Non-pigmented ciliary epithelial cell (primary cell): ENCODE measurements around the gene TESMIN.

Source experiments
- DNase-seq: peaks from one replicate; pipeline ENCODE4 v3.0.0-alpha.2; 2010; ENCODE audit warnings: low read depth

TESMIN gene

DNA sequence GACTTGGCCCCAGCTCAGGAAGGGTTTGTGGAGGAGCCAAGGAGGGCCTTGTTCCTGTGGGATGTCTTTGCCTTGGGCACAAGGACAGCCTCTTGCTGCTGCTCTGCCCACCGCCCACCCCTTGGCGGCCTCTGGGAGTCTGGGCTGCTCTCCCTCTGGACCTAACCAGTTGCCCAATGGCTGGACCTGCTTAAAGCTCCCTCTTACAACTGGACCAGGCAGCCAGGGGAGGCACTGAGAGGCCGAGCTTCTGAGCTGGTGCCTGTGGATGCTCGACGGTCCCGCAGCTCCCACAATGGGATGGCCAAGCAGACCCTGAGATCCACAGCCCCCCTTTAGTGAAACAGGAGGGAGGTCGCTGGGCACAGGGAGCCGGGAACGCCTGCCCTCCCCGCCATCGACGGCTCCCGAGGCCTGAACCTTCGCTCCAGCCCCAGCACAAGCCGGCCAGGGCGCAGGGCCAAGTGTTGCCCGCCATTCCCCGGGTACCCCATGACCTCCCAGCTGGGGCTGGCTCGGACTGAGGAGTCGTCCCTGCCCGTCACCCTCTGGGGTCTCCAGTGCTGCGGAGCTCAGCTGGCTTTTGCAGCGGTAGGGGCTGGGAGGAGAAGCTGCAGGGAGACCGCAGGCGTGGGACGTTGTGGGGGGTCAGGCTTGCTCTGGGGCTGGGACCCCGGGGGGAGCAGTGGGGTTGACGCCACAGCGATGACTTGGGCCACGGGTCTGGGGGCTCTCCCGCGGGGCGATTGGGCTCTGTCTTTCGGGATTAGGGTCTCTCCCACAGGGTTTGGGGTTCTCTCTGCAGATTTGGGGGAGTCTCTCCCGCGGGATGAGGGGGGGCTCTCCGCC is 67.6 kb downstream of the TESMIN start:
- no peak for DNase-seq

DNA sequence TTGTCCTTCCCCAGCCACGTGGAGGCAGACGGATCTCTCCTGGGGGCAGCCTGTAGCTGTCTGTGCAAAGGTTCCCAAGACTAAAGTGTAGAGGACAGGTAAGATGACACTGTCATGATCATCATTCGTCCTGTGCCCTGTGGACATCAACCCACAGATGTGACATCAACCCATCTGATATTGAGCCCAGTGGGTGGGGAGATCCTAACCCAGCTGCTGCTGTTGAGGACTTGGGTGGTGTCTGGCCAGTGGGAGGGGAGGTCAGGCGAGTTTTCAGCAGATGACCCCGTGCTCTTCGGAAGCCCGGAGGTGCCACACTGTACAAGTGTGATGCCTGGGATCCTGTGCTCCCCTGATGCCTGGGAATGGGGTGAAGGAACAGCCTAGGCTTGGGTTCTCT is 68.2 kb downstream of the TESMIN start:
- DNase-seq, result no peak

DNA sequence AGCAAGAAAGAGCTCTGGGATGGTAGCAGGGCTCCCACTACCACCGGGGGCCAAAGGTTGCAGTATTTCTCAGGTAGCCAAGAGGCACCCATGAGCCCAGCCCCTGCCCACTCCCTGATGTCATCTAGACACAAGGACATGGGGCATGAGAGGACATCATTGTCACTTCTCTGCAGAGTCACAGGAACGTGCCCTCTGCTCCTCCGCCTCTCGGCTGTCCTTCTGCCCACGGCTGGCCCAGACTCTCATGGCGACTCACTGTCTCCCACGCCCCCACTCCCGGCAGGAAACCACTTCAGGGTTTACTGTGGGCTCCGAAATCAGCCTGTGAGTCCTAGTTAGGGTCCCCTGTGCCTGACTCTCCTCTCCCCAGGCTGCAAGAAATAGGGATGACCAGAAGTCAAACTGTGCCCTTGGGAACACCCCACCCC is 68.8 kb downstream of the TESMIN start:
- no peak for DNase-seq

DNA sequence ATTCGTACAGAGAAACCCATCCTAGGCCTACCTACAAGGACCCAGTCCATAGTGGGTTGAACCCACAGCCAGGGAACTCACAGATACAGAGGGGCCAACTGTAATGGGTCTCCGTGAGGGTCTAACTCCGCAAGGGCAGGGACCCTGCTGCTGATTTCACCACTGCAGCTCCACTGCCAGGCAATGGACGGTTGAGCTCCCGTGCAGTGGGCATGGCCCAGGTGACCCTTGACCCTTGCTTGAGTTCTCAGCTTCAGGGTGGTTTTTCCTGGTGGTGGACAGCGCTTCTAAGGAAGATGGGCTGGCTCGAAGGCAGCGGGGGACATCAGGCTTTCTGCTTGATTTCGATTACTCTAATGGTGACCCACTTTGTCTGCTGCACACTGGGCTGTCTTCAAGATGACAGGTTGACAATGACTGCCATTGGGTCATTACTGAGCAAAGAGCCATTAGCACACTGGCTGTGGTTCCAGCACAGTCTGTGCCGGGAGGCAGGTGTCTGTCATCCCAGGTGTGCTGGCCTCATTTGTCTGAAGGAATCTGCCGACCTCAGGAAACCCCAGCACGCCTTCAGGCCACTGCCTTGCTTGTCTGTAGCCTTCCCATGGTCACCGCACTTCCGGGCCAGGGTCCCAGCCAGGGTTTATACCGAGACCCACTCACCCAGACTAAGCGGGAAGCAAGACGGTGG is 70.6 kb downstream of the TESMIN start:
- DNase-seq, result no peak

DNA sequence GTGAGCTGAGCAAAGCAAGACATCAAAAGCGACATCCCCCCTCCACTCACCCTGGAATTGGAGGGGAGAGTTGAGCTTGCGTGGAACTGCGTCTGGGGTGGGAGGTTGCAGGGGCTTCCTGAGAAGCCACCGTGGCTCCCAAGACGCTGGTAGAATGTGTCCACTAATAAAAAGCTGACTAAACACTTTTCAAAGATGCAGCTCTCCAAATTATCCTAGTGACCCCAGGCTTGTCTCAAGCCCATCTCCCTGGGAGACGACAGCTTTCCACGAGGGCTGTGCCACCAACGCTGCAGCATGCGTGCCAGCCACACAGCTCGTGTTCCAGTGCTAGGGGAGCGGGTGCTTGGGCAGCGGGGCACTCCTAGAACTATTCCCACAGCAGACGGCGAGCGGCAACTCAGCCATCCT is 73.3 kb downstream of the TESMIN start:
- no peak for DNase-seq

DNA sequence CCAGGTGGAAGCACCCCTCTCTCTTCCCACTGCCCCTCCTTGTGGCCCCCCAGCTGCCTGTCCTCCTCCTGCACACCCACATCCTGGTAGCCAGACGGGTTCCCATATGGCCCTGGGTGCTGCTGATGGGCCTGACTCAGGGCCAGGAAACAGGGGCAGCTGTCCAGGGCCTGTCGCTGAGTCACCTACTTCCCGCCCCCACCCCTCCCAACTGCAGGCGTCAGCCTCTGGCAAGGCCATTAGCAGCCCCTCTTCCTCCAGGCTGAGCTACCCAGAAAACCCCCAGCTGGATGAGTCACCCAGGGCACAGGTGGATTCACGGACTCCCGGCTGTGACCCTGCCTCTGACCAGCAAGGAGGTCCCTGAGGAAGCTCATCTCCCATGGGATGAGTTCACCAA is 73.9 kb downstream of the TESMIN start:
- DNase-seq, result peak; percentile 31

DNA sequence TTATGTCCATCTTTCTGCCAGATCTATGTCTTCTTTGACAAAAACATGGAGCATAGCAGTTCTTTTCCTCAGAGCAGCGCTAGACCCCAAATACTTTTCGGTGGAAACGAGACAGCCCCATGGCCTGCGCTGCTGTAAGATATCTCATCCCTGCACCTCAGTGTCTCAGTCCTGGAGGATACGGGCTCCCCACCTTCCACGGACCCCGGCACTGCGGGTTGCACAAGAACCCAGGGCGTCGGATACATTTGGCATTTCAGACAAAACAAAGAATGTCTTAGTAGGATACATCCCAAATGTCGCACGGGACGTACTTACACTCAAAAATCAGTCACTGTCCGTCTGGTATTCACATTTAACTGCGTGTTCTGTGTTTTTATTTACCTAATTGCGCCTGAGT is 76.9 kb downstream of the TESMIN start:
- no peak for DNase-seq

DNA sequence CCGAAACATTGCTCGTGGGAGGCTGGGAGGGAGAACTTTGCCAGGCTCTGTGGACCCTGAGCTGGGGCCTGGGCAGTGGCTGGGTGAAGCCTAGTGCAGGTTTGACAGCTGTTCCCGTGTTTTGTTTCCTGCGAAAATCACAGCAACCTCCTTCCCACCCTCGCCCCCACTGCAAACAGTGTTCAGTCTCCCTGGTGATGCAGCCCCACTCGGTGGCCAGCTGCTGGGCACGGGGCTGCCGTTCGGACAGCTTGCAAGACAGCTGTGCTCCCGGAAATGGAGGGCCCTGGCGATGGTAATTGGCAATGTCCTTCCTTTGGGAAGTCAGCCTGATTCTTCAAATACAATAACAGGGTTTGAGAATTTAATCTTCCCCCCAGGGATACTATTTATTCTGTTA is 77.3 kb downstream of the TESMIN start:
- no peak for DNase-seq

DNA sequence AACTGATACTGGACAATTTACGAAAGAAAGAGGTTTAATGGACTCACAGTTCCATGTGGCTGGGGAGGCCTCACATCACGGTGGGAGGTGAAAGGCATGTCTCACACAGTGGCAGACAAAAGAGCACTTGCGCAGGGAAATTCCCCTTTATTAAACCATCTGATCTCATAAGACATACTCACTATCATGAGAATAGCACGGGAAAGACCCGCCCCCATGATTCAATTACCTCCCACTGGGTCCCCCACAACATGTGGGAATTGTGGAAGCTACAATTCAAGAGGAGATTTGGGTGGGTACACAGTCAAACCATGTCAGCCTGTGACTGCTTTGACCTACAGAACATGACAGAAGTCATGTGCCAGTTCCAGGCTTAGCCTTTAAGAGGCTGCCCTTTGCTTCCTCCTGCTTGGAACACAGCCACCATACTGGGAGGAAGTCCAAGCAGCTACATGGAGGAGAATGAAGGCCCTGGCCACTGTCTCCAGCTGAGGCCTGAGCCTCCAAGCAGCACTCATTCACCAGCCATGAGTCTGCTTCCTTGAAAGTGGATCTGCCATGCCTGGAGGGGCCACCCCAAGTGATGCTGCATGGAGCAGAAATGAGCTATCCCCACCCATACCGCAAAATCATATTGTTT is 77.9 kb downstream of the TESMIN start:
- no peak for DNase-seq

DNA sequence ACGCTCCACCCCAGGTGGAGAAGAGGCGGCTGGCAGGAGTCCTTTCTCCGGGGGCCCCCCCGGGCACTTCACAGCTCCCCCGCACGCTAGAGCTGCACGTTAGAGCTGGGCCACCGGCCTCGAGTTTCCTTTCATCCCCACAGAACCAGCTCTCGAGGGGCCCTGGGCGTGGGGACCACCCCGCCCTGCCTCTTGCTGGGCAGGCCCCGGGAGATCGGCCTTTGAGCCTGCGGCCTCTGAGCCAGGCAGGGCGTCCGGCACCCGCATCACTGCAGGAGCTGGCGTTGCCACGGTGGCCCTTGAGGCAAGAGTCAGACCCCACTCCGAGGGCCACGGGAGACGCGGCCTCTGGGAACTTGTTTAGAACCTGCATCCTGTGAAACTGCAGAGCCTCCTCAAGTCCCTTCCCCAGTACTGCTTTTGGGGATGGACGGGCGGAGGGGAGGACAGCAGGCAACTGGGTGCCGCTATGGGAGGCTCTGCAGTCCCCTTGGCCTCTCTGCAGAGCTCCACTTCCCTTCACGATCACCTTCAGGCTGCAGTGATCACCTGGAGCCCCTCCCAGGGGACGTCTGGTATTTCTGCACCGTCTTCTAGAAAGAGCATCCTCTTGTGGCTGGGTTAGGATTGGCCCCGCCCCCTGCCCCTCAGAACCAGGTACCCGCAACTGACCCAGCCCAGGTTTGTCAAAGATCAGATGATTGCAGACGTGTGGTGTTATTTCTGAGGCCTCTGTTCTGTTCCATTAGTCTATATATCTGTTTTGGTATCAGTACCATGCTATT is 80.9 kb downstream of the TESMIN start:
- DNase-seq, result no peak

DNA sequence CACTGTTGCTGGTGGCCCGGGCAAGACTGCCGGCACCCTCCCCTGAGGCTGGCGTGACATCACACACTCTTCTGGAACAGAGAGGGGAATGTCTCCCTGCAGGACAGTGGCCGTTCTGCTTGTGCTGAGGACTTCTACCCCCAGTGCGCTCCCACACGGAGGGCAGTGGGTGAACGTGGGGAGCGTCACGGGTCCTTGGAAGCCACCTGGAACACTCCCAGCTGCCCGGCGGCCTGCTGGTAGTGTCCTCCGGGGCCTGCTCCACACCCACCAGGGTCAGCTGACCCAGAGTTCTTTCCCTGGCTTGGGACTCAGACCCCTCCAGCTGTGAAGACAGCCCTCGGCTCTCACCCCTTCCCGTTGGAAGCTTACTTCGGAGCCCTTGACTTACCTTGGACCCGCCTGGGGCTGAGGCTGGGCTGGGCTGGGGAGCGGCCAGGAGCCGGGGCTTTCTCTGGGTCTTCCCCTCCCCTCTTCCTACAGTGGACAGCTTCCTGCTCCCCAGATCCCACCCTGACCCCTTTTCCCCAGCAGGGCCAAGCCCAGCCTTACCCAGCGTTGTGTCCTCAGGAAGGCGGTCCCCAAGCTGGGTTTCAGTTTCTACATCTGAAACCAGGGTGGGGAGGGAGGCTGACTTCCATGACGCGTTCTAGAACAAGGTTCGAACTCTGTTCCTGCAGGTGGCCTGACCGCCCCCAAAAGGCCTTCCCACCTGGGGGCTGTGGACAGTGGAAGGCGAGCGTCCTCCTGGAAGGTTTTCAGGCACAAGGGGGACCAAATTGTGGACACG is 81.8 kb downstream of the TESMIN start:
- DNase-seq, result no peak

DNA sequence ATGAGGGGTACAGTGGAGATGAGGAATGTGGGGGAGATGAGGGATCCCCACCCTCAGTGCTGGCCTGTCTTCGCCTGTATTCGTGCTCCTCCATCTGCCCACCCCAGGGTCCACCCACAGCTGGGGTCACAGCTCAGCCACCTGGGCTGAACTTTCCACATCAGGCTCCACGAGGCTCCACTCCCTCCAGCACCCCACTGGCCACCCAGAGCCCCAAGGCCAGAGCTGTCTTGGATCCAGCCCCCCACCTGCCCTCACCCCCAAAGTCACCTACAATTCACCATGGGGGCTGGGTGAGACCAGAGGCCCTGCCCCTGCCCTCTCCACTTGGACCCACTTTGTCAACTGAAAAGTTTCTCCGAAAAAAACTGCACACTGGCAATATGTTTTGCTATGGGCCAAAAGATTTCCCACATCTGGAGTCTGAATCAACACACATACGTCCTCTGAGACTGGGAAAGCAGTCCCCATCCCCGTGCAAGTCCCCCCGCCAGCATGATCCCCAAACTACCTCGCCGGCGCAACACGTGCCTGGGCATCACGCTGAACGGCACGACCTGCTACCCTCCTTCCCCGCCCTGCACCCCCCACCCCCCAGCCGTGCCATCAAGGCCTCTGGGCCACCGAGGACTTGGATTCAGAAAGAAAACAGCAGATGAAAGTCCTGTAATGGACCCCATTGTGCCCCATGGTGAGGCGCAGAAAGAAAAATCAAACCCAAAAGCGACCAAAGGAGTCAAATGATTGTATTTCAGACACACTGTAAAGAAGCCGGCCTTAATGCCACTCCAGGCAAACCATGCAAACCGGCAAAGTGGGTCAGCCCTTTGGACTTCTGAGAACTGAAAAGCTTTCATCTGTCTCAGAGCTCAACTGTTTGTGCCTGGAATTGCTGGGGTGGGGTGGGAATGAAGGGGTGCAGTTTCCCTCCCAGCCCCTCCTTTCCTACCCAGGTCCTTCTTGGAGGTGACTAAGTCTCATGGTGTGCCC is 83.5 kb downstream of the TESMIN start:
- DNase-seq, result no peak

DNA sequence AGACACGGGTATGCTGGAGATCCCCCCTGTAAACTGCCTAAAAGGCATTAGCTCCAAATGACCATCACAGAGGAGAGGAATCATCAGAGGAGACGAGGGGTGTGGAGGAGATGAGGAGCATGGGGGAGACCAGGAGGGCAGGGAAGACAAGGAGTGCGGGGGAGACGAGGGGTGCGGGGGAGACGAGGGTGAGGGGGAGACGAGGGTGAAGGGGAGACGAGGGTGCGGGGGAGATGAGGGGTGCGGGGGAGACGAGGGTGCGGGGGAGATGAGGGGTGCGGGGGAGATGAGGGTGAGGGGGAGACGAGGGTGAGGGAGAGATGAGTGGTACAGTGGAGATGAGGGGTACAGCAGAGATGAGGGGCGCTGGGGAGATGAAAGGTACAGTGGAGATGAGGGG is 84.5 kb downstream of the TESMIN start:
- no peak for DNase-seq

DNA sequence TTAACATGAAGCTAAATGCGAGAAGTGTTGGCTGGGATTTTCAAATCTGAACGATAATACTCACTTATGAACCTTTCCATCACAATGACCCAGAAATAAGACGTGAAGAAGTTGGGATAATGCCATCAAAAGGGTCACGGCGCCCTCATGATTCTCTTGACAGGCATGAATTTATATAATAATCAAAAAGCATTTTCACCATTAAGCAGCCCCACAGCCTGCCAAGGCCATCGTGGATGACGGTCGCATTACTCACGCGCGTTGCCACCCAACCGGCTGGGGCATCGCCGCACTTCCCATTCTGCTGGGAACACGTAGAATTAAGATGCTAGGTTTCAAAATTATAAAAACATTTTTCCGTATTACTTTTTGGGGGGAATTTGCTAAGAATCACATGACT is 85.9 kb downstream of the TESMIN start:
- no peak for DNase-seq

DNA sequence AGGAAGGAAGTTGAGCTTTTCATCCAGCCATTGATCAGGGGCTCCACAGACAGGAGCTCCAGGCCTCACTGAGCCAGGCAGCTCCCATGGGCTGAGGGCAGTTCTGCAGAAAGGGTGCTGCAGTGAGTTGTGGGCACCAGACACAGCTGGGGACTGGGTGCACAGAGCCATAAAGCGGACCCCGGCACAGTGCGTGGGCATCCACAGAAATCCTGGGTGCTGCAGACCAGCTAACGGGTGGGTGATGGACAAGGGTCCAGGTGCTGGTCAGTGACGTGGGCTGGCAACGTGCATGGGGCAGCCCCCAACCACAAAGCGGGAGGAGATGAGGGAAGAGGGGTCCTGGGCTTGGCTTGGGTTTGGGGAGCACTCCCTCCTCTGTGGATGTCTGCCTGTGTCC is 86.4 kb downstream of the TESMIN start:
- no peak for DNase-seq

DNA sequence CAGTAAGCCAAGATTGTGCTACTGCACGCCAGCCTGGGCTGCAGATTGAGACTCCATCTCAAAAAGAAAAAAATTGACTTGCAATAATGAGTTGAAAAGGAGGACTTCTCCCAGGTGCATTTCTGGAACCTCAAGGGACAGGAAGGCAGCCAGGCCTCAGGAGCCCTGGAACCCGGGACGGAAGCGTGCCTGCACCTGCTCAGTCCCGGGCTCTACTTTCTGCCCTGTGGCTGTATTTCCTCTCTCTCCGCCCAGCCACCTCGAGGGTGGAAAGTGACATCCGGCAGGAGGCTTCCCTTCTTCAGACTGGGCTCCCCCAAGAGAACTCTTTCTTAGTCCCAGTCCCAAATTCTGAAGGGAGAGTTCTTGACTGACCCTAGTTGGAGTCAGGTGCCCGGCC is 87.2 kb downstream of the TESMIN start:
- DNase-seq, result no peak

DNA sequence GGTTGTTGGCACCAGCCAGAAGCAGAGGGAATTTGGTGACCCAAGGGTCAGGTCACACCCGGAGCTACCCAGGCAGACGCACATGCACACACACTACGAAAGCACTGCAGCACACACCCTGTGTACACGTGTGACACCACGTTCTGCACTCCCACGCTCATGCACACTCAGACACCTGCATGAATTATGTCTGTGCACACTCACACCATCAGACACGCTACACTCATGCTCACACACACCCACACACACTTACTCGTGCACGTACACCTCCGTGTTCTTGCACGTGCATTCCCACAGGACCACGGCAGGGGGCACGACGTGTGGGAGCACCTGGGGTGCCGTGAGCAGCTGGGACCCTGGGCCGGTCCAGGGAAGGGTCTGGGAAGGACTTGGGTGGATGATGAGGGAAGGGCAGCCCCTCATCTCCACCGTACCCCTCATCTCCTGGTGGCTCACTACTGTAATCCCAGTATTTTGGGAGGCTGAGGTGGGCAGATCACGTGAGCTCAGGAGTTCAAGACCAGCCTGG is 87.8 kb downstream of the TESMIN start:
- DNase-seq, result no peak

DNA sequence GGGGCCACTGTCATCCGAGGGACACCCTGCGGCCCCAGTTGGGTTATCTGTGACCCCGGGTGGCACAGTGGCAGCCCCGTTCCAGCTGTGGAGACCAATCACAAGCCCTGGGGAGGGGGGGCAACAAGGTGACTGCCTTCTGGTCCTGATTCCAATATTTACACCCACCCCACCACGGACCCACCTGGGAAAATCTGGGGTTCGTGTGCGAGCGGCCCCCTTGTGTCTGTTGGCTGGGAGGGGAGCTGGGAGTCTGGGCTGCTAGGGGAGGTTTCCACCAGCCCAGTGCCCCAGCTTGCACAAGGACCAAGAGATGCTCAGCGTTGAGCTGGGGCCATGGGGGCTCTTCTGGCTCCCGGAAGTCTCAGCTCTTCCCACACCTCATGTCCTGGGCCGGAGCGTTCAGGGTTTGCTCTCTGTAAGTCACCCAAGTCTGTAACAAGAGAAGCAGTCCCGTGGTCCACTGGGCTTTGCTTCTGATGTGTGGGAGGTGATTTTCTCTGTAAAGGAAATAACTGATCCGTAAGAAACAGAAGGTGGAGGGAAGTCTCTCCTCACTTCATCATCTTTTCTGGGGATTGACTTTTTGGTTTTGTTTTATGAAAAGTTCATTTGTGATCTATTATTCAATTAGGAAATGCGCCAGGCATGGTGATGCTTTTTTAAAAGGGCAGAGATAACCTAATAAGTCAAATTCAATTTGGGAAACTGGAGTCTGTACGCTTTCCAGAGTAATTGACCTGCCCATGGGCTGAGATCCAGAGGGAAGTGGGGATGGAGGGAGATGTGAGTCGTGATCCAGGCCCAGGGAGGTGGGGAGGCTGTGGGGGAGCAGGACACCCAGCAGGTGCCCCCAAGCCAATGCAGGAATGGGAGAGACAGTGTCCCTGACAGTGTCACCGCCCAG is 89.4 kb downstream of the TESMIN start:
- no peak for DNase-seq

DNA sequence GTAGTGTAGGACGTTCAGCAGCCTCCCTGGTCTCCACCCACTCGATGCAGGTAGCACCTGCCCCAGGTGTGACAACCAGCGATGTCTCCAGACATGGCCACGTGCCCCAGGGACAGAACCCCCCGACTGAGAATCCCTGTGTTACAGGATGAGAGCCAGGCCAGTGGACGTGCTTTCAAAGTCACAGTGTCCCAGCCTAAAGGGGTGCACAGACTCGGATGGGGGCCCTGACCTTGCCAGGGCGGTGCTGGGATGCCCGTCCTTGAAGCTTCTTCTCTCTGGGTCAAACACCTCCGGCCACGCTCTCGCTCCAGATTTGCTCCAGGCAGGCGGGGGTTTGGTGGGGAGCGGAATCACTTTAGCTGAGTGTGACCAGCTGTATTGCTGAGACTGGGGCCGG is 90.3 kb downstream of the TESMIN start:
- no peak for DNase-seq
